ENCODE measurements around the gene MAPK8. TPM values are rescaled to one million over a fixed set of nuclear protein-coding genes. Genes with fewer than 3 reads are reported as not detected.
"Not testable (repeated sequence)": the region's sequence is repeated elsewhere in the genome, so short reads cannot be mapped to it uniquely, and the experiment has no call there.

The MAPK8 gene
- total RNA-seq, 1 experiment from 2014 or later, result 71.1 TPM

DNA sequence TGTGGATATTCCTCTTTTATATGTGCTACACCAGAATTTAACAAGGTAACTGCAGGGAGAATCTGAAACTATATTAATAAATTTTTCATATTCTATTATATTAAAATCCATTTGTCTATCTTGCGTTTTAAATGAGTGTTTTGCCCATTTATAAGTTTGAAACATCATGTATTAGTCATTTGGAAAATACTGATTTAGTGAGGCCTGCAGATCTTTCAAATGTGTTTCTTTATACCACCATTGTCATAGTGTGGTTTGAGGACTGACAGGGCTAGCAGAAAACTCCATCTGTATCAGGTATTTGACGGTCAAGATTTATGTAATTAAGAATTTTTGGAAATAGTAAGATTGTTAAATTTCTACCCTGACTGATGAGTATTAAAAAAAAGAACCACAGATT is 29.3 kb downstream of the MAPK8 start:
- no peak for DNase-seq (ENCODE audit: low spot score)

DNA sequence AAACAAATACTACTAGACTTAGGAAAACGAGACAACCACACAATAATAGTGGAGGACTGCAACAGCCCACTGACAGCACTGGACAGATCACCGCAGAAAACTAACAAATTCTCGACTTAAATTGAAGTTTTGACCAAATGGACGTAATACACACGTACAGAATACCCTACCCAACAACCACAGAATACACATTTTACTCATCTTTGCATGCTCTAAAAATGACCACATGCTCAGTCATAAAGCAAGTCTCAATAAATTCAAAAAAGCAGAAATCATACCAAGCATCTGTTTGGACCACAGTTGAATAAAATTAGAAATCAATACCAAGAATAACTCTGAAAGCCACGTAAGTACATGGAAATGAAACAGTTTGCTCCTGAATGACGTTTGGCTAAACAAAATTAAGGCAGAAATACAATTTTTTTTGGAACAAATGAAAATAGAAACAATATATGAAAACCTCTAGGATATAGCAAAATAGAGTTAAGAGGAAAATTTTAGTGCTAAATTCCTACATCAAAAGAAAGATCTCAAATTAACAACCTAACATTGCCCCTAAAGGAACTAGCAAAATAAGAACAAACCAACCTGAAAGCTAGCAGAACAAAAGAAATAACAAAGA is 30.6 kb downstream of the MAPK8 start:
- DNase-seq (ENCODE audit: low spot score), result no peak

GRCh38 chr10:48340734-48341133 is 34.3 kb downstream of the MAPK8 start:
- no peak for DNase-seq (ENCODE audit: low spot score)

DNA sequence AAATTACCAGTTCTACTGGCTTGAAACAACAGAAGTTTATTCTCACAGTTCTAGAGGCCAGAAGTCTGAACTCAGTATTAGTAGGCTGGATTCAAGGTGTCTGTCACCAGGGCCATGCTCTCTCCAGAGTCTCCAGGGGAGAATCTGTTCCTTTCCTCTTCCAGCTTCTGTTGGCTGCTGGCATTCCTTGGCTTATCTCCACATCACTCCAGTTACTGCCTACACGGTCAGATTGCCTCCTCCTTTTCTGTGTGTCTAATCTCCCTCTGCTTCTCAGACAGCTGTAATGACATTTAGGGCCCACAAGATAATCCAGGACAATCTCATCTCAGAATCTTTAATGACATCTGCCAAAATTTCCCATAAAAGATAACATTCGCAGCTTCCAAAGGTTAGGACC is 36.6 kb downstream of the MAPK8 start:
- DNase-seq (ENCODE audit: low spot score), result no peak

- DNase-seq (ENCODE audit: low spot score), result no peak
Observed at GRCh38 chr10:48343921-48344598, 37.6 kb downstream of the MAPK8 start.

GRCh38 chr10:48346248-48346647 is 39.8 kb downstream of the MAPK8 start:
- not testable (repeated sequence) for DNase-seq (ENCODE audit: low spot score)

GRCh38 chr10:48347539-48347938 is 41.1 kb downstream of the MAPK8 start:
- DNase-seq (ENCODE audit: low spot score), result not testable (repeated sequence)

DNA sequence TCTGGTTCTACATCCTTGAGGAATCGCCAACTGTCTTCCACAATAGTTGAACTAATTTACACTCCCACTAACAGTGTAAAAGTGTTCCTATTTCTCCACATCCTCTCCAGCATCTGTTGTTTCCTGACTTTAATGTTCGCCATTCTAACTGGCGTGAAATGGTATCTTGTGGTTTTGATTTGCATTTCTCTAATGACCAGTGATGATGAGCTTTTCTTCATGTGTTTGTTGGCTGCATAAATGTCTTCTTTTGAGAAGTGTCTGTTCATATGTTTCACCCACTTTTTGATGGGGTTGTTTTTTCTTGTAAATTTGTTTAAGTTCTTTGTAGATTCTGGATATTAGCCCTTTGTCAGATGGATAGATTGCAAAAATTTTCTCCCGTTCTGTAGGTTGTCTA is 41.5 kb downstream of the MAPK8 start:
- DNase-seq (ENCODE audit: low spot score), result not testable (repeated sequence)

DNA sequence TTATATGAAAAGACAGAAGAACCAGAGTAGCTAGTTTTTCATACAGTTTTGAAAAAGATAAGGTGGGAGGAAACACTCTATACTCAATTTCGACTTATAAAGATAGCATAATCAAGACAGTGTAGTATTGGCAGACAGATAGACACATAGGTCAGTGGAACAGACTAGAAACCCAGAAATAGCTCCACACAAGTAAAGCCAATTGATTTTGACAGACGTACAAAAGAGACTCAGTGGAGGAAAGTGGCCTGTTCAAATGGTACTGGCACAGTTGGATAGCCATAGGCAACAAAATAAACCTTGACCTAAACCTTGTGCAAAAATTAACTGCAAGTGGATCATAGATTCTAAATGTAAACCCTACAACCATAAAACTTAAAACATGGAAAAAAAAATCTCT is 46.8 kb downstream of the MAPK8 start:
- no peak for DNase-seq (ENCODE audit: low spot score)

GRCh38 chr10:48357631-48358030 is 51.2 kb downstream of the MAPK8 start:
- no peak for DNase-seq (ENCODE audit: low spot score)

DNA sequence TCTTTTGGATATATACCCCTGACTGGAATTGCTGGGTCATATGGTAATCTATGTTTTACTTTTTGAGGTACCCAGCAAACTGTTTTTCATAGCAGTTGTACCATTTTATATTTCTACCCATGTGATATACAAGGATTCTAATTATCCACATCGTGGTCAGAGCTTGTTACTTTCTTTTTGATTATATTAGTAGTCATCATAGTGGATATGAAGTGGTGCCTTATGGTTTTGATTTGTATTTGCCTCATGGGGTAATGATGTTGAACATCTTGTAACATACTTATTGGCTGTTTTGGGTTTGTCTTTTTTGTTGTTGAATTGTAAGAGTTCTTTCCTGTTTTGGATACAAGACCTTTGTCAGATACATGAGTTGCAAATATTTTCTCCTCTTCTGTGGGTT is 51.7 kb downstream of the MAPK8 start:
- DNase-seq (ENCODE audit: low spot score), result no peak

GRCh38 chr10:48358838-48359237 is 52.4 kb downstream of the MAPK8 start:
- DNase-seq (ENCODE audit: low spot score), result no peak

DNA sequence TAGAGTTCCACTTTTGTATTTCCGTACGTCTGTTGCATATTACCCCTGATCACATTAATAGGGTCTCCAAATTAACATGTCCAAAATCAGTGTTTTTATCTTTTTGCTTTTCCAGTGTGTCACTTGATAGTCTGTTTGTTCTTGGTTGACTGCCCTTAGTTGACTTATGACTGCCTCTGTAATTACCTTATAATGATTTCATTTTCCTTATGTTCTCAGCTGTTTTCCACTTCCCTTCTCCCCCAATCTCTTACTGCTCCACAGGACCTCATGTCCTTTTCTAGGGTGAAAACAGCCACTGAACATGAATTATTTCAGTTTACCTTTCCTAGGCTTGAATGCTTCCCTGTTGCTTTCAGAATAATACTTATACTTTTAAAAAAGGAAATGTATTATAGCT is 54.7 kb downstream of the MAPK8 start:
- no peak for DNase-seq (ENCODE audit: low spot score)

DNA sequence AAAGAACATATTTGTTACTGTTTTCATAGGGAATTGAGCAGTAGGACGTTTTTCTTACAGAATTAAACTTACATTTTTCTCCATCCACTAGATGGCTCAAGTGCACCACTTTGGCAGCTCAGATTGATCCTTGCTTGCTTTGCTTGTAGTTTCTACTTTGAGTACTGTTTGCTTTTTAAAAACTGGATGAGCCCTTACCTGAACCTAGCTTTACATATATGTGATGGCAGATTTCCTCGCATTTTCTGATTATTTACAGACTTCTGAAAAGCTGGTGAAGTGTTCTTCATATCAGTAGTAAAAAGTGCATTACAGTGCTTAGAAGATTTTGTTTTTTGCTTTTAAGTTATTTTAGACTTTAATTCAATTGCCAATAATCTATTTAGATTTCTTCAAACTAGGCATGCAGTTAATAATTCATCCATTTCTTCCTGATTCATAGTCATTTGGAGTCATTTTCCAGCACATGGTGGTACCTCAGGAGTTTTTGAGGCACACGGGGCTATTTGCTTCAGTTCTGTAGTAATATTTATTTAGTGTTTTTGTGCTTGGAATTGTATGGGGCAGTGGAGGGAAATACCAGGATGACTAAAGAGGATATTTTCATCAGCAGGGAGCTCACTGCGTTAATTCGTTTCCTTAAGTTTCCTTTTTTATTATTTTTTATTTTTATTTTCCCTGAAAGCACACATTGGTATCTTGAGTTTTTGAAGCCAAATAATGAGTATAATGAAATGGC is 57.3 kb downstream of the MAPK8 start:
- peak; percentile 69 for DNase-seq (ENCODE audit: low spot score)

GRCh38 chr10:48364659-48365405 is 58.4 kb downstream of the MAPK8 start:
- DNase-seq (ENCODE audit: low spot score), result peak; percentile 53

DNA sequence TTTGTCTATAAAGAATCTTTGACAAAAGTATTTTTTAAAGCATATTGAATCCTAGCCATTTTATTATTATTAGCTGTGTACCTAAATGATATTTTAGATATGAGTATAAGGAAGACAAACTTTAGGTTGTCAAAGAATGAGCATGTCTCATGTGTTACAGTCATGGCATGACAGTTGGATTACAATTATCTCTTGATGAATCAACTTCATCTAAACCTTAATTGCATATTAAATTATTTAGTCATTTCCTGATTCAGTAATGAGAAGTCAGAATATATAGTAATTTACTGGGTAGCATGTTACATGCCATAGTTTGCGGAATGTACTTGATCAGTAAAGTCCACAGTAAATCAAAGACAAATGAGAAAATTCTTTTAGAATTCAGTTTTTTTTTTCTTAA is 59.2 kb downstream of the MAPK8 start:
- DNase-seq (ENCODE audit: low spot score), result no peak

GRCh38 chr10:48366261-48366660 is 59.8 kb downstream of the MAPK8 start:
- peak; percentile 15 for DNase-seq (ENCODE audit: low spot score)

- DNase-seq (ENCODE audit: low spot score), result no peak
Observed at GRCh38 chr10:48369501-48369900, 63.0 kb downstream of the MAPK8 start.

GRCh38 chr10:48377751-48378530 is 71.5 kb downstream of the MAPK8 start:
- DNase-seq (ENCODE audit: low spot score), result no peak

DNA sequence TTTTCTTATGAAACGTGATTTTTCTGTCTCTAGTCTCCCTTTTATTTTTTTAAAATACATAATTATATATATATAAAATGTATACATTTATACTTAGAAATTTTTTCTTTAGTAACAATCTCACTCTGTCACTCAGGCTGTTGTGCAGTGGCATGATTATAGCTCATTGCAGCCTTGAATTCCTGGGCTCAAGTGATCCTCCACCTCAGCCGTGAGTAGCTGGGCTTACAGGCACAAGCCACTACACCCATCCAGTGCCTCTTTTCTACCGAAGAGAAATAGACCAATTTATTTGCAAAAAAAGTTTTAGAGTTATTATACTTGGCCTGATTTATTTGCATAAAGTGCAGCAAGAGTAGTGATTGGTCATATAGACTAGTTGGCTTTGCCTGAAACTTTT is 72.2 kb downstream of the MAPK8 start:
- no peak for DNase-seq (ENCODE audit: low spot score)

DNA sequence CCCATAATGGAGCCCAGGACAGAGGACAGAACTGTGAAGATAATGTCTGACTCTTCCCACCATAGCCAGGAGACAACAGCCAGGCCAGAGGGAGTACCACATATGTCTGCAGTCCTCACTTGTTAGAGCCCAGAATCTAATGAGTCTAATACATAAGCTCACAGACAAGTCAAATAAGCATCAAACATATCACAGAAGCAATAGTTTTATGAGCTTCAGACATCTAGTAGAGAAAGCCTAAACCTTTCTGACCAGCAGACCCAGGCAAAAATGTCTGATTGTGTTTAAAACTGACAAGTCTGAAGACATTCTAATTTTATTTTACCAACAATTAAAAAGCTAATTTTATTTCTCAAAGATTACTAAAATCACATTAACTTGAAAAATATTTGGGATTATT is 75.5 kb downstream of the MAPK8 start:
- DNase-seq (ENCODE audit: low spot score), result no peak

DNA sequence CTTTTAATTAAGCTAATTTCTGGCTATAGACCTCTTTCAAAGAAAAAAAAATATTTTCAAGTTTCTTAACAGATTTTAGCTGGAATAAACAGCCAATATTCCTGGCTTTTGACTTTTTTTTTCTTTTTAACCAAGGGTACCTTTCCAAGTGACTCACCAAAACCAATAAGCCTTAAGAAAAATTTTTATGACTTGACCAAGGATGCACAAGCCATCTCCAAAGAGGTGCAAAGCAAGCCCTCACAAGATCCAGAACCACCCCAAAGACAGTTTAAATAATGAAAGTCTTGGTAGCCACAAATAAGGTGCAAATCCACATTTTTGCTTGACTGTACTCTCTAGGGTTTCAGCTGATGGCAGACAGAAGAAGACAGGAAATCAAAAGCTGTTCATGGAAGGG is 76.5 kb downstream of the MAPK8 start:
- no peak for DNase-seq (ENCODE audit: low spot score)

All from H4 (cell line).